GOT3 (cell line): ENCODE data around the gene SLC25A47.
"Not testable (repeated sequence)": the region's sequence is repeated elsewhere in the genome, so short reads cannot be mapped to it uniquely, and the experiment has no call there.

ENCODE experiments used
- DNase-seq: peaks from one replicate; lab custom pipeline; 2025; ENCODE audit warnings: mixed read lengths; lab: John Stamatoyannopoulos, UW

SLC25A47 gene

GRCh38 chr14:100323121-100323941 is at the start of gene SLC25A47:
TSS of gene SLC25A47 (plus strand) at chr14:100323339. CDS start at chr14:100323415, 76 bp downstream.
- DNase-seq = no peak

GRCh38 chr14:100274250-100274649 is 48.9 kb upstream of the SLC25A47 start:
- no peak for DNase-seq

GRCh38 chr14:100275214-100275613 is 47.9 kb upstream of the SLC25A47 start:
- DNase-seq = no peak

- DNase-seq = no peak
Measured at GRCh38 chr14:100278702-100279101, 44.4 kb upstream of the SLC25A47 start.

GRCh38 chr14:100279133-100279532 is 44.0 kb upstream of the SLC25A47 start:
- no peak for DNase-seq

GRCh38 chr14:100279563-100279962 is 43.6 kb upstream of the SLC25A47 start:
- DNase-seq = no peak

GRCh38 chr14:100281286-100282082 is 41.7 kb upstream of the SLC25A47 start:
- DNase-seq = no peak

- DNase-seq = no peak
Measured at GRCh38 chr14:100282083-100282350, 41.1 kb upstream of the SLC25A47 start.

- no peak for DNase-seq
Measured at GRCh38 chr14:100282766-100283419, 40.2 kb upstream of the SLC25A47 start.

- DNase-seq = not testable (repeated sequence)
Measured at GRCh38 chr14:100283436-100283835, 39.7 kb upstream of the SLC25A47 start.

GRCh38 chr14:100283984-100284881 is 38.9 kb upstream of the SLC25A47 start:
- DNase-seq = no peak

- no peak for DNase-seq
Measured at GRCh38 chr14:100285021-100285912, 37.9 kb upstream of the SLC25A47 start.

GRCh38 chr14:100285913-100286400 is 37.2 kb upstream of the SLC25A47 start:
- no peak for DNase-seq

- DNase-seq = no peak
Measured at GRCh38 chr14:100286484-100287191, 36.5 kb upstream of the SLC25A47 start.

GRCh38 chr14:100287202-100287997 is 35.7 kb upstream of the SLC25A47 start:
- DNase-seq = no peak

- DNase-seq = not testable (repeated sequence)
Measured at GRCh38 chr14:100287998-100288295, 35.2 kb upstream of the SLC25A47 start.

- no peak for DNase-seq
Measured at GRCh38 chr14:100288382-100289185, 34.6 kb upstream of the SLC25A47 start.

- no peak for DNase-seq
Measured at GRCh38 chr14:100289916-100290606, 33.1 kb upstream of the SLC25A47 start.
